Frontal cortex (tissue), 4 donors: ENCODE data around the gene MIPOL1. TPM values are rescaled to one million over a fixed set of nuclear protein-coding genes. Genes with fewer than 3 reads are reported as not detected.
"Not testable (repeated sequence)": the region's sequence is repeated elsewhere in the genome, so short reads cannot be mapped to it uniquely, and the experiment has no call there.

Source experiments
- DNase-seq, 2 donors: peaks; one replicate each; pipeline ENCODE4 v3.0.0; 2012; ENCODE audit warnings: low spot score in 2 of 2
- FAIRE-seq: peaks from 2 replicates; lab custom pipeline; 2012; peaks lifted over from hg19 to GRCh38; lab: Jason Lieb, UNC
- total RNA-seq: library from RNA; depleted of rRNA; stranded (reverse); fragments of >200 nt; gene quantifications from one replicate; pipeline ENCODE4 v1.2.3, GENCODE V29; 2014
- donor health status: control.
- donor health status: control.
- donor health status: control.

Gene MIPOL1
- total RNA-seq, 1 donor from 2014 or later: 33.8 TPM

GRCh38 chr14:37369425-37369824 is 171.7 kb downstream of the MIPOL1 start:
- DNase-seq (no peak), FAIRE-seq (no peak)

- DNase-seq (no peak), FAIRE-seq (no peak)
Observed at GRCh38 chr14:37375566-37375965, 177.8 kb downstream of the MIPOL1 start.

- FAIRE-seq: no peak
Observed at GRCh38 chr14:37376944-37377609, 179.3 kb downstream of the MIPOL1 start.

GRCh38 chr14:37384870-37385596 is 187.3 kb downstream of the MIPOL1 start:
- FAIRE-seq (no peak), DNase-seq (no peak)

More at GRCh38 chr14:37376944-37377609, 179.3 kb downstream of the MIPOL1 start:
- no peak for DNase-seq

GRCh38 chr14:37397157-37397940 is 199.6 kb downstream of the MIPOL1 start:
- FAIRE-seq, DNase-seq: not testable (repeated sequence)

GRCh38 chr14:37397941-37398215 is 200.1 kb downstream of the MIPOL1 start:
- FAIRE-seq (no peak), DNase-seq (no peak)

GRCh38 chr14:37399517-37399916 is 201.8 kb downstream of the MIPOL1 start:
- FAIRE-seq (no peak), DNase-seq (no peak)

- no peak for FAIRE-seq
- no peak for DNase-seq
Observed at GRCh38 chr14:37401093-37401492, 203.4 kb downstream of the MIPOL1 start.

GRCh38 chr14:37403626-37404025 is 205.9 kb downstream of the MIPOL1 start:
- DNase-seq (no peak), FAIRE-seq (no peak)

- no peak for FAIRE-seq
- no peak for DNase-seq
Observed at GRCh38 chr14:37406095-37406494, 208.4 kb downstream of the MIPOL1 start.

GRCh38 chr14:37411079-37411735 is 213.5 kb downstream of the MIPOL1 start:
- DNase-seq (no peak), FAIRE-seq (no peak)

- no peak for DNase-seq
- FAIRE-seq: no peak
Observed at GRCh38 chr14:37413050-37413449, 215.3 kb downstream of the MIPOL1 start.

GRCh38 chr14:37413504-37414003 is 215.8 kb downstream of the MIPOL1 start:
- no peak for DNase-seq
- no peak for FAIRE-seq

- FAIRE-seq (no peak), DNase-seq (no peak)
Observed at GRCh38 chr14:37416264-37416663, 218.5 kb downstream of the MIPOL1 start.

- FAIRE-seq (no peak), DNase-seq (no peak)
Observed at GRCh38 chr14:37417151-37417550, 219.4 kb downstream of the MIPOL1 start.

GRCh38 chr14:37417833-37418232 is 220.1 kb downstream of the MIPOL1 start:
- FAIRE-seq (no peak), DNase-seq (no peak)

GRCh38 chr14:37420622-37421021 is 222.9 kb downstream of the MIPOL1 start:
- FAIRE-seq (no peak), DNase-seq (no peak)

- FAIRE-seq: no peak
- no peak for DNase-seq
Observed at GRCh38 chr14:37422319-37422718, 224.6 kb downstream of the MIPOL1 start.

- DNase-seq: no peak
- no peak for FAIRE-seq
Observed at GRCh38 chr14:37422748-37423147, 225.0 kb downstream of the MIPOL1 start.

GRCh38 chr14:37428954-37429353 is 231.2 kb downstream of the MIPOL1 start:
- FAIRE-seq (no peak), DNase-seq (no peak)
